T-helper 9 cell (primary cell): Measurements from ENCODE around the gene ZMAT5.

Experiments used
- DNase-seq: peaks from one replicate; pipeline ENCODE4 v3.0.0-alpha.2; 2020

ZMAT5 gene

GRCh38 chr22:29704528-29705285, 62.1 kb downstream of the ZMAT5 start:
- DNase-seq: no peak

GRCh38 chr22:29703569-29704195, 63.1 kb downstream of the ZMAT5 start:
- DNase-seq: no peak

- no peak for DNase-seq
Observed at GRCh38 chr22:29702931-29703501, 63.8 kb downstream of the ZMAT5 start.

- DNase-seq: no peak
Observed at GRCh38 chr22:29702000-29702930, 64.5 kb downstream of the ZMAT5 start.

- DNase-seq: no peak
Observed at GRCh38 chr22:29701155-29701999, 65.4 kb downstream of the ZMAT5 start.

- no peak for DNase-seq
Observed at GRCh38 chr22:29700900-29701154, 66.0 kb downstream of the ZMAT5 start.

- DNase-seq: no peak
Observed at GRCh38 chr22:29700206-29700899, 66.5 kb downstream of the ZMAT5 start.

GRCh38 chr22:29697853-29698598, 68.8 kb downstream of the ZMAT5 start:
- no peak for DNase-seq

GRCh38 chr22:29695129-29695926, 71.5 kb downstream of the ZMAT5 start:
- DNase-seq: no peak

GRCh38 chr22:29693671-29694070, 73.1 kb downstream of the ZMAT5 start:
- DNase-seq: no peak

- DNase-seq: no peak
Observed at GRCh38 chr22:29693161-29693560, 73.6 kb downstream of the ZMAT5 start.

- DNase-seq: no peak
Observed at GRCh38 chr22:29692327-29692640, 74.5 kb downstream of the ZMAT5 start.

- DNase-seq: no peak
Observed at GRCh38 chr22:29691636-29692326, 75.0 kb downstream of the ZMAT5 start.

- DNase-seq: no peak
Observed at GRCh38 chr22:29690476-29690875, 76.3 kb downstream of the ZMAT5 start.

GRCh38 chr22:29689880-29690213, 77.0 kb downstream of the ZMAT5 start:
- DNase-seq: peak; percentile 12

- no peak for DNase-seq
Observed at GRCh38 chr22:29689206-29689879, 77.5 kb downstream of the ZMAT5 start.

GRCh38 chr22:29684244-29684643, 82.6 kb downstream of the ZMAT5 start:
- no peak for DNase-seq

- DNase-seq: no peak
Observed at GRCh38 chr22:29683536-29683935, 83.3 kb downstream of the ZMAT5 start.
